ENCODE data around the gene NEDD4L.
A peak's percentile ranks its signal among the peaks of the same experiment; 100 is the strongest.

The NEDD4L gene

DNA sequence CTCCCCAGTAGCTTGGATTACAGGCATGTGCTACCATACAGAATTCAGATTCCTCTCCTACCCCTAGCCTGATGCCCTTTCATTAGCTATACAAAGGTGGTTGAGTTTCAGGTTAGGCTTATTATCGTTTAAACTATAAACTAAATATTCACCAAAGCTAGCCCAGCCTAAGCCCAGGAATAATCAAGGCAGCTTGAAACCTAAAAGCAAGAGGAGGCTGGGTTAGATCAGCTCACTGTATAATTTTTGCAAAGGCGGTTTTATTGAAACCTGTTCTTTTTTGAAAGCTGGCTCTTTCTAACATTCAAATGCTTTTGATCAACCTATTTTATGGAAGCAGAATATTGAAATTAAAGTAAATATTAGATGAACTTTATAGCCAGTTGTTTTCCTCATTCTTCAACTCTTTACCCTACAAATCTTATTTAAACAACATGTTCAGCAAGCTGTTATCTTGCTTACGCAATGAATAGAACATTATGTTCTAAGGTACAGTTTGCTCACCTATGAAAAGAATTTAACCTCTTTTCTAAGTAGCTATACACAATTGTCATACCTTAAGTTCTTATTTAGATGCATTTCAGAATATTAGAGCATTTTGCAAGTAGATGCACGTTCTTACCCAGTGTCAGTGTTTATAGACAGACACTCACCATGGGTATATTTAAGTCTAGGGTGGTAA, 241.6 kb downstream of the NEDD4L start:
- H3K27ac Mint-ChIP-seq = no peak overlapping the region
- no peak overlapping the region for H3K4me3 Mint-ChIP-seq
- H3K36me3 Mint-ChIP-seq (ENCODE audit: low read depth) = no peaks in the 10 kb centered on the region
- peaks cover 3% of the 10 kb centered on the region for H3K4me1 Mint-ChIP-seq (ENCODE audit: low read depth)
- no peaks in the 10 kb centered on the region for H3K27me3 Mint-ChIP-seq
- no peaks in the 10 kb centered on the region for H3K9me3 Mint-ChIP-seq

DNA sequence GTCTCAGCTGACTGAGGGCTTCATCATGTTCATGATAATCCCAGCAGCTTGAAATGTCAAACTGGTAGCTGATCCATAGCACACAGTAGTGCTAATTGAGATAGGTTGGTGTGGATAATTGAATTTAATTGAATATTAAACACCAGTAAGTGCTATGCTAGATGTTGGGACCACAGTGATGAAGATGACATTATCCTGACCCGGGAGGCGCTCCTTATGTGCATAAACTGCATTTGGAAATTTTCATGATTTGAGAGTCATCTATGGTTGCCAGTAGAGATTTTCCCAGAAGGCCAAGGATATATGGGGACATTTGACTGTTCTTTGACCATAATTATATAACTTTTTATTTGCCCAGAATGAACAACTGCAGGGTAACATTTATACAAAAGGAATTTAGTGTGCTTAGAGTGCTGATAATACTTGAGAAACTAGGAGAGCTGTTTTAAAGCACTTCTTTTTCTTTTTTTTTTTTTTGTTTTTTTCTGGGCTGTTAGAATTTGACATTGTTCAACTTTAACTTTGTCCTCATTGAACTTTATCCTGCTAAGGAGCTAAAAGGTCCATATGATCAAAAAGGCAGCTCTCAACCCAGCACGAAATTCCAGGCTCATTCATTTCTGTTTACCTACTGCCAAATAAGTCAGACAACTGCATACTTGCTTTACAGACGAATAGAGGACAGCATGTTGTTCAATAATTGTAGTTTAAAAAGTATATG, 242.8 kb downstream of the NEDD4L start:
- Mint-ChIP-seq H3K27ac (no peak overlapping the region), H3K36me3 (ENCODE audit: low read depth) (no peaks in the 10 kb centered on the region)

DNA sequence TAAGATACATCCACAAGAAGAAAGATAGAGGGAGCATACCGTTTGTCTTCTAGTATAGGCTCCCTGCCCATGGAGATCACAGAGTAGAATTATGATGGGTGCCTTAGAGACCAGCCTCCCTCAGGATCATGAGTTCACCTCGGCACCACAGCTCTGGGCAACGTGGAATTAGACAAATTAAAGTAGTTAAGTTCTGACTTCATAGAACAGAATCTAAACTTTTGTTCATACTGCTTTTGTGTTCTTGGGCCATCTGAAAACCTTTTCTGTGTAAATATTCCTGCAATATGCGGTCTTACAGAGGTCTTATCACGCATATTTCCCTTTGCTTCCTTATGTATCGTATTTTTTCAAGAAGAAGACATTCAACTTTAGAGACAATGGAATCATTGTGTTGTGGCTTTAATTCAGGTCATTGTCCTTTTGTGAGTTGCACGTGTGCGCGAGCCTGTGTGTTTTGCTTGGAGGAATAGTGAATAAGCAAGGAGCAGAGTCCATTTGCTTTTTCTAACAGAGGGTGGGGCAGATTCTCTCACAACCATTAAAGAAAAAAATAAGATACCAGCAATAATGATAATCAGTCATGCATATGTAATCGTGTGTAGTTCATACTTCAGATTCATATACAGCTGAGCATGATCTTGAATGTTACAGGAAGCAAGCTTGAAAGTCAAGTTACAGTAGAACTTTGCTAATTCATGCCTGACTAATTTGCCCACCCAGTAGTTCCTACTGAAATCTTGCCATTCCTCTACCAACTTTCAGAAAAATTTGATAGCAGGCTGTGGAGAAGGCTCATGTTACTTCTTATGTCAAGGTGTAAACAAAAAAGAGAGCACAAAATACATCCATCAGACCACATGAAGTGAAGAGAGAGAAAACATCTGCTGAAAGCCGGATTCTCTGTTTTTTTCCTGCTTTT, 243.6 kb downstream of the NEDD4L start:
- Mint-ChIP-seq H3K27ac (no peak overlapping the region), H3K4me3 (no peak overlapping the region), H3K4me1 (ENCODE audit: low read depth) (peaks cover 3% of the 10 kb centered on the region), H3K27me3 (no peaks in the 10 kb centered on the region), H3K9me3 (no peaks in the 10 kb centered on the region), H3K36me3 (ENCODE audit: low read depth) (no peaks in the 10 kb centered on the region)

More for the DNA sequence above, 242.8 kb downstream of the NEDD4L start:
- no peaks in the 10 kb centered on the region for H3K9me3 Mint-ChIP-seq
- no peaks in the 10 kb centered on the region for H3K27me3 Mint-ChIP-seq
- H3K4me1 Mint-ChIP-seq (ENCODE audit: low read depth) = peaks cover 3% of the 10 kb centered on the region
- H3K4me3 Mint-ChIP-seq = no peak overlapping the region

DNA sequence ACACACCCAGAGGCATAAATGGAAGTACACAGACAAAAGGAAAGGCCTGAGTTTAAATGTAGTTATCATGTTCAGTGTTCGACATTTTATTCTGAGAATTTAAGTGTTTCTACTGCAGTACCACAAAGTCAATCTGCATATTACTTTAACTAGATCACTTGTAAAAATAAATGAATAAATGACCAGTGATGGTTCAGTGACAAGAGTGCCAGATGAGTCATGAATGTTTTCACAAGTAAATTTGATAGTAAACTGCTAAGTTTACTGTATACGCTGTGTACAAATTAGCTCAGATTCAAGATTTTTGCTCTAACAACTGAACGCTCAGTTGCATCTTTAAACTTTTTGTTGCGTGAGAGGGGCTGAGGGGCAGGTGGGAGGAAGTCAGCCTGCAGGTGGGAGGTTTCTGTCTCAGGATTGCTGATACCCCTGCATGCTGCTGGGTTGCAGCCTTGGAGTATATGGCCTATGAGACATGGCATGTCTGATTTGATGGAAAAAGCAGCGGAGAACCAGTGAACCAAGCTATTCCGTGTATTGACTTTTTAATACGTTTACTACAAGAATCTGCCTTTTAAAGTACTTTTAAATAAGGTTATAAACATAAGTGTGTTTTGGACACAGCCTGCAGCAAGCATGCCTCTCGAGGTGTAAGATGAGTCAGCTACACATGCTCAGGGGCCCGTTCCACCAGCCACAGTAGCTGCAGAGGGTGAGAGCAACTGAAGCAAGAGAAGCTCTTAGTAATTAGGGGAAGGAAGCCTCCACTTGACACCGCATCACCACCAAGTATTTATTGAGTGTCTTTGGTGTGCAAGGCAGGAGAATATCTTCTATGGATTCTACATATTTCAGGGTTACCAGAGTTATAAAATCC, 245.1 kb downstream of the NEDD4L start:
- no peaks in the 10 kb centered on the region for H3K36me3 Mint-ChIP-seq (ENCODE audit: low read depth)
- no peaks in the 10 kb centered on the region for H3K9me3 Mint-ChIP-seq
- H3K4me1 Mint-ChIP-seq (ENCODE audit: low read depth) = peaks cover 9% of the 10 kb centered on the region
- no peaks in the 10 kb centered on the region for H3K27me3 Mint-ChIP-seq
- no peak overlapping the region for H3K27ac Mint-ChIP-seq
- no peak overlapping the region for H3K4me3 Mint-ChIP-seq

DNA sequence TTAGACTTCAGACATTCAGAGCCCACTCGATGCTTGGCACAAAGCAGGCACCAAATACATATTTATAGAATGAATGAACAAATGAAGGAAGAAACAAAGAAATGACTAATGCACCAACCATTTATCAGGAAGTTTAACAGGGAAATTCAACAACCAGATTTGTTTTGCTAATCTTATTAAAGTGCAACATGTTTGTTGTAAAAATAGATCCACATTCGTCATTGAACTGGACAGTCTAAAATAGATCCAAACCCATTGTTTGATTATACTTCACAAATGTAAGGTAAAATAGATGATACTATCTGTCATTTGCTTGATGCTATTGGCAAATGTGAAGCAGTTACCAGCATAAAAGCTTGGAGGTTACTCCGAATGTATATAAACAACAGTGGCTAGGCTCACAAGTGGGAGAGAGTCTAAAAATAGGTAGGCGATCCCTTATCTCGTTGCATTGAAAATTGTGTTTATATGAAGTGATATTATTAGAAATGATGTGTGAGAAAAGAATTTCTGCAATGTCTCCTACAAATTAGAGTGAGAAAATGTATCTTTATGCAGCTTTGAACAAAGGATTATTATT, 246.2 kb downstream of the NEDD4L start:
- Mint-ChIP-seq H3K27me3 (no peaks in the 10 kb centered on the region), H3K36me3 (ENCODE audit: low read depth) (no peaks in the 10 kb centered on the region), H3K9me3 (no peaks in the 10 kb centered on the region), H3K27ac (no peak overlapping the region), H3K4me1 (ENCODE audit: low read depth) (peaks cover 9% of the 10 kb centered on the region), H3K4me3 (no peak overlapping the region)

DNA sequence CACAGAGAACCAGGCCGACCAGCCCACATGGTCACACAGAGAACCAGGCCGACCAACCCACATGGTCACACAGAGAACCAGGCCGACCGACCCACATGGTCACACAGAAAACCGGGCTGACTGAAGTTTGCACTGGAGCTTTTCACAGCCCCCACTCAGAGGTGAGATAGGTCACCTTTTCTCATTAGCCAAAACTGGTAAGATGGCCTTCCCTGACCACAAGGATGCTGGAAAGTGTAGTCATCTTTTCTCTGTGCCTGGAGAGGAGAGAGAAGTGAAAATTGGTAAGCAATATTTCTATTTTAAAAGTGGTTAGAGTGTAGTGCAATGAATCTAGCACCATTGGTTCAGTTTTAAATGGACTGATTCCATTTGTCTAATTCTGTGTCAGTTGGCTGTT, 247.1 kb downstream of the NEDD4L start:
- H3K27ac Mint-ChIP-seq = no peak overlapping the region
- no peaks in the 10 kb centered on the region for H3K9me3 Mint-ChIP-seq
- peaks cover 9% of the 10 kb centered on the region for H3K4me1 Mint-ChIP-seq (ENCODE audit: low read depth)
- no peaks in the 10 kb centered on the region for H3K27me3 Mint-ChIP-seq
- H3K4me3 Mint-ChIP-seq = no peak overlapping the region
- no peaks in the 10 kb centered on the region for H3K36me3 Mint-ChIP-seq (ENCODE audit: low read depth)

DNA sequence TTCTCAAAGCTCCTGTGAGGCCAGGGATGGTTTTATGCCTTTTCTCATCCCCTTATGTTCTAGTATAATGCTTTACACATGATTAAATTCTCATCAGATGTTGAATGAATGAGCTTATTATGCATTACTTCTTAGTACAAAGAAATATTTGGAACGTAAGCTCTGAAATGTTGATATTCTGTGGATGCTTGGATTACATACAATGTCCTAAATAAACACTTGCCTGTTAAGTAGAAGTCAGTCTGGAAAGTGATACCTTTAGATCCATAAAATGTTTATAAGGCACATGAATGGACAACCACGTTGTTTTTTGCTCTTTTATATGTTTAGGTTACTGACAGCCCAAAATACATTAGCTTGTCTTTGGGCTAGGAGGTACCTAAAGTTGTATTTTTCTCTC, 248.6 kb downstream of the NEDD4L start:
- Mint-ChIP-seq H3K27me3 (no peaks in the 10 kb centered on the region), H3K36me3 (ENCODE audit: low read depth) (no peaks in the 10 kb centered on the region), H3K27ac (no peak overlapping the region), H3K9me3 (no peaks in the 10 kb centered on the region), H3K4me3 (no peak overlapping the region), H3K4me1 (ENCODE audit: low read depth) (peaks cover 16% of the 10 kb centered on the region)

DNA sequence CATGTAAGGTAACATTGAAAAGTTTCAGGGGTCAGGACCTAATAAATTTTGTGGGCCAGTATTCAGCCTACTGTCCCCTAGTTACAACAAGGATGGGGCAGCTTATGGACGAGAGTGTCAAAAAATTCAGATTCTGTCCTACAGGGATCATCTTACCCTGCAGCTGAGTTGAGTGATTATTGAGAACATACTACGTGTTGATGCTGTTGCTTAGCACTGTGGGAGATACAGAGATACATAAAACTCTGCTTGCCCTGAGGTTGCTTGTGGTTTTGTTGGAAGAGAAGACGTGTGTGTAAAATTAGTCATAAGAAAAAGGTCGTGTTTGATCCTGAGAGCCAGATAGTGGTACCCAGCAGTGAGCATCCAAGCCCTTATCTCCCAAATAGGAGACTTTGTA, 253.2 kb downstream of the NEDD4L start:
- Mint-ChIP-seq H3K4me3 (no peak overlapping the region), H3K27ac (peak overlapping the region; percentile 33), H3K4me1 (ENCODE audit: low read depth) (peaks cover 42% of the 10 kb centered on the region), H3K36me3 (ENCODE audit: low read depth) (no peaks in the 10 kb centered on the region), H3K9me3 (no peaks in the 10 kb centered on the region), H3K27me3 (no peaks in the 10 kb centered on the region)

DNA sequence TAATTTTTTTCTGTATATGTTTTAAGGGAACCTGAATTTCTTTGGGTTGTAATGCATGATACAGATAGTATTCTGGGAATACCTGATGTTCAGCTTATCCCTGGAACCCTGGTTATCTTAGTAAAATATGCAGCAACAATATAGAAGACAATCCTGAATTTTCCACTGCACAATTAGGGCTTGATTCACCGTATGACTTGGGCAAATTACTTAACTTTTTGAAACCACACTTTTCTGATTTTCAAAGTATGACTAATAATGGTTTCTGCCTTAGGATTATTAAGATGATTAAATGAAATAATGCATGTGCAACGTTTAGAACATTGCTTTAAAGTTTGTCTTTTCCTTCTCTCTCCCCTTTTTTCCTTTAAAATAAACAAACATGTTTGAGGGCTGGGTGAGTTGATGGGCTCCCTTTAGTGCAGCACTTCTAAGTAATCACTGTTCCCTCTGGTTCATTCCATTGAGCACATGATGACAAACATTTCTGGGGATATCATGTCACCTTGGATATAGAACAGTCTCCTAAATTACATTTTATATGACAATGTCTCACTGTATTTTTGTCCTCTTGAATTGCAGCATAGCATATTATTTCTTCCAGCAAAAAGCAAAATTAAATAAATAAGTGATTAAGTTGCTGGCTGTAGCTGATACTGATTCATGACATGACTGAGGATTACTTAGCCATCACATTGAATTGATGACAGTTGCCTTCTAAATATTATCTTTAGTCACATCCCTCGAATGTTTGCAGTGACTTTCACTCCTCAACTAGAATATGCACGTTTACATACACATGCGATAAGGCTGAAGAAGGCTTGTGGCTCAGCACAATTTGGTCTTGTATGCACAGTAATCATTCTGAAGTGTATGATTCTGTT, 254.5 kb downstream of the NEDD4L start:
- H3K4me3 Mint-ChIP-seq = no peak overlapping the region
- H3K4me1 Mint-ChIP-seq (ENCODE audit: low read depth) = peaks cover 55% of the 10 kb centered on the region
- no peaks in the 10 kb centered on the region for H3K27me3 Mint-ChIP-seq
- no peak overlapping the region for H3K27ac Mint-ChIP-seq
- no peaks in the 10 kb centered on the region for H3K9me3 Mint-ChIP-seq
- H3K36me3 Mint-ChIP-seq (ENCODE audit: low read depth) = no peaks in the 10 kb centered on the region

DNA sequence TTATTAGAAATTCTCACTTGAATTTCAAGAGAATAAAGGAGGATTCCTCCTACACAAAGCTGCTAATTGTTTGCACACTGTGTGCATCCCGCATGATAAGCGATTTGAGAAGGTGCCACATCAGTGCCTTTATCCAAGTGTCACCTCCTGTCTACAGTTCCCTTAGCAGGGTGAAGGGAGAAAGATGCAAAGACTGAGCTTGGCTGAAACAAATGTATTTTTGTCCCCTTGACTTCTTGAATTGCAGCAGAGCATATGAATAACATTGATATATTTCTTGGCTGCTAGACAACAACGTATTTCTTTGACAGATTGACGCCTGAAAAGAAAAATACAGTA, 255.1 kb downstream of the NEDD4L start:
- H3K27ac Mint-ChIP-seq = no peak overlapping the region
- H3K9me3 Mint-ChIP-seq = no peaks in the 10 kb centered on the region
- no peaks in the 10 kb centered on the region for H3K27me3 Mint-ChIP-seq
- no peaks in the 10 kb centered on the region for H3K36me3 Mint-ChIP-seq (ENCODE audit: low read depth)
- H3K4me3 Mint-ChIP-seq = no peak overlapping the region
- peaks cover 57% of the 10 kb centered on the region for H3K4me1 Mint-ChIP-seq (ENCODE audit: low read depth)

DNA sequence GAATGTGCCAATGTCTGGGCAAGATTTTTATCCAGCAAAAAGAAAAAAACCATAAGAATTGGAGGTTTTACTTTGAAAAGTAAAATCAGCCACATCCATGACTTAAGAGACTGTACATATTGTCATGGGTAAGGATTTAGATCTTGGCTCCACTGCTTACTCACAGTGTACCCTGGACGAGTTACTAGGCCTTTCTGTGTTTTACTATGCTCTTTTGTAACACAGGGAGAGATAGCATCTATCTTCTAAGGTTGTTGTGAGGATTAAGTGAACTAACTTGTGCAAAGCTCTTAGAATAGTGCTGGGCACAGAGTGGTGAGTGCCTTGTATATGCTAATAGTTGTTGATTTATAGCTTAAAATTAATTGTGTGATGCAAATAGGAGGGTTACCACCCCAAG, 255.9 kb downstream of the NEDD4L start:
- Mint-ChIP-seq H3K4me1 (ENCODE audit: low read depth) (peaks cover 62% of the 10 kb centered on the region), H3K4me3 (no peak overlapping the region), H3K9me3 (no peaks in the 10 kb centered on the region), H3K36me3 (ENCODE audit: low read depth) (no peaks in the 10 kb centered on the region), H3K27me3 (no peaks in the 10 kb centered on the region), H3K27ac (no peak overlapping the region)

DNA sequence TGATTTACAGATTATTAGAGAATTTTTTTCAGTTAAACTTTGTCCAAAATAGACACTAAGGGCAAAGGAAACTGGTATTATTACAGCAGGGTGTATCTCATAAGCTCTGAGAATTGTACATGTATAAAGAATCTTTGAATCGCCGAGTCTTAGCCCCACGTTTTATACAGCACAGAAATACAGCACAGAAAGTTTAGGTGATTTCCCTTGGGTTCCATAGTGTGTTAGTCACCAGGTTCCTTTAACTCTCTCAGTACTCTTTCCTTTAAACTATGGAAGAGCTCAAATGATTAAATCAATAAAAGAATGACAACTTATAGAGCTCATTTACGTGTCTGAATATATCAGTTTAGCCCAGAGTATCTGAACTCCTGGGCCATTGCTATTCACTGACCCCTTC, 256.8 kb downstream of the NEDD4L start:
- Mint-ChIP-seq H3K4me1 (ENCODE audit: low read depth) (peaks cover 62% of the 10 kb centered on the region), H3K4me3 (no peak overlapping the region), H3K9me3 (peaks cover 2% of the 10 kb centered on the region), H3K36me3 (ENCODE audit: low read depth) (peaks cover 2% of the 10 kb centered on the region), H3K27me3 (peaks cover 2% of the 10 kb centered on the region), H3K27ac (no peak overlapping the region)

DNA sequence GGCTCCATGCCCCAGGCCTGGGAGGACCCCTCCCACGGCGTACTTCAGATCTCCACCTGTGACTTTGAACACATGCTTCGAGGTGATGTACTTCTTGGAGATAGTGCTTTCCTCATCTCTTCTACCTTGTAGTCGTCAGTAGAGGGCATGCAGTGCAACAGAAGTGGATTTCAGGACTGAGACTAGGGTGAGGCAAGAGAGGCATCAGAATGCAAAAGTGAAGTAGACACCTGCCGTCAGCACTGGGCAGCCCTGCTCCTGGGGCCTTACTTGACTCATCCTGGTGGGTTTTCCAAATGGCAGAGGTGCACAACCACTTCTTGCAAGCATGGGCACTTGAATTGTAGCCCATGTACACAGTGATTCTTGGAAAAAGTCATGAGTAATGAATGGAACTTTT, 258.8 kb downstream of the NEDD4L start:
- Mint-ChIP-seq H3K27me3 (peaks cover 8% of the 10 kb centered on the region), H3K4me1 (ENCODE audit: low read depth) (peaks cover 53% of the 10 kb centered on the region), H3K36me3 (ENCODE audit: low read depth) (peaks cover 4% of the 10 kb centered on the region), H3K9me3 (peaks cover 6% of the 10 kb centered on the region), H3K4me3 (no peak overlapping the region), H3K27ac (peak overlapping the region; percentile 91)

All from stimulated activated naive CD8-positive, alpha-beta T cell treated with anti-CD3 and anti-CD28 coated beads, Interleukin-15, Interleukin-2, amounts not matched to agents 100 ng/mL and 50 ng/mL, for 24 hours (primary cell).